ENCODE measurements around the gene TAOK1. TPM values are rescaled to one million over a fixed set of nuclear protein-coding genes. Genes with fewer than 3 reads are reported as not detected.

The TAOK1 gene
- total and polyA plus RNA-seq, 2 experiments from 2014 or later: 5.8 to 43.1 TPM

- Histone ChIP-seq H3K36me3 (no peaks in the 10 kb centered on the region), H3K27ac (peak overlapping the region; percentile 76), H3K9me3 (ENCODE audit: low read depth) (no peaks in the 10 kb centered on the region), H3K4me3 (no peak overlapping the region), H3K27me3 (no peaks in the 10 kb centered on the region), H3K4me1 (ENCODE audit: low read depth) (peaks cover 10% of the 10 kb centered on the region)
- DNase-seq (ENCODE audit: low read depth in 1 of 2, low spot score in 1 of 2): peak in 1 of 2 donors; percentile 39
- no peak for TF ChIP-seq CTCF (IDR thresholded peaks at IDR 0.05; ENCODE audit: low read depth, low read length)
These were observed 32.3 kb upstream of the TAOK1 start for GRCh38 chr17:29357821-29358232.

- peak in 1 of 2 donors; percentile 49 for DNase-seq (ENCODE audit: low read depth in 1 of 2, low spot score in 1 of 2)
These were observed 31.7 kb upstream of the TAOK1 start for GRCh38 chr17:29358416-29358815.

GRCh38 chr17:29359777-29360176, 30.4 kb upstream of the TAOK1 start:
- no peak for DNase-seq (ENCODE audit: low read depth in 1 of 2, low spot score in 1 of 2)
- no peak overlapping the region for H3K4me3 ChIP-seq
- peaks cover 10% of the 10 kb centered on the region for H3K4me1 ChIP-seq (ENCODE audit: low read depth)
- no peaks in the 10 kb centered on the region for H3K9me3 ChIP-seq (ENCODE audit: low read depth)
- H3K36me3 ChIP-seq: no peaks in the 10 kb centered on the region
- H3K27me3 ChIP-seq: no peaks in the 10 kb centered on the region
- H3K27ac ChIP-seq: no peak overlapping the region
- TF ChIP-seq CTCF (IDR thresholded peaks at IDR 0.05; ENCODE audit: low read depth, low read length): no peak

More at GRCh38 chr17:29358416-29358815, 31.7 kb upstream of the TAOK1 start:
- Histone ChIP-seq H3K4me1 (ENCODE audit: low read depth) (peaks cover 10% of the 10 kb centered on the region), H3K9me3 (ENCODE audit: low read depth) (no peaks in the 10 kb centered on the region), H3K4me3 (no peak overlapping the region), H3K36me3 (no peaks in the 10 kb centered on the region), H3K27me3 (no peaks in the 10 kb centered on the region), H3K27ac (peak overlapping the region; percentile 76)
- no peak for TF ChIP-seq CTCF (IDR thresholded peaks at IDR 0.05; ENCODE audit: low read depth, low read length)

- no peak for TF ChIP-seq CTCF (IDR thresholded peaks at IDR 0.05; ENCODE audit: low read depth, low read length)
- no peaks in the 10 kb centered on the region for H3K9me3 ChIP-seq (ENCODE audit: low read depth)
- no peak overlapping the region for H3K27ac ChIP-seq
- no peaks in the 10 kb centered on the region for H3K36me3 ChIP-seq
- no peaks in the 10 kb centered on the region for H3K27me3 ChIP-seq
- no peak for DNase-seq (ENCODE audit: low read depth in 1 of 2, low spot score in 1 of 2)
- no peaks in the 10 kb centered on the region for H3K4me1 ChIP-seq (ENCODE audit: low read depth)
- no peak overlapping the region for H3K4me3 ChIP-seq
These were observed 26.4 kb upstream of the TAOK1 start for GRCh38 chr17:29363716-29364115.

GRCh38 chr17:29364691-29365090, 25.5 kb upstream of the TAOK1 start:
- H3K27ac ChIP-seq: no peak overlapping the region
- no peak for DNase-seq (ENCODE audit: low read depth in 1 of 2, low spot score in 1 of 2)
- no peaks in the 10 kb centered on the region for H3K27me3 ChIP-seq
- TF ChIP-seq CTCF (IDR thresholded peaks at IDR 0.05; ENCODE audit: low read depth, low read length): no peak
- H3K4me3 ChIP-seq: no peak overlapping the region
- H3K36me3 ChIP-seq: no peaks in the 10 kb centered on the region
- peaks cover 7% of the 10 kb centered on the region for H3K4me1 ChIP-seq (ENCODE audit: low read depth)
- no peaks in the 10 kb centered on the region for H3K9me3 ChIP-seq (ENCODE audit: low read depth)

- peaks cover 7% of the 10 kb centered on the region for H3K4me1 ChIP-seq (ENCODE audit: low read depth)
- DNase-seq (ENCODE audit: low read depth in 1 of 2, low spot score in 1 of 2): no peak
- no peaks in the 10 kb centered on the region for H3K27me3 ChIP-seq
- TF ChIP-seq CTCF (IDR thresholded peaks at IDR 0.05; ENCODE audit: low read depth, low read length): no peak
- H3K4me3 ChIP-seq: no peak overlapping the region
- no peak overlapping the region for H3K27ac ChIP-seq
- H3K36me3 ChIP-seq: no peaks in the 10 kb centered on the region
- H3K9me3 ChIP-seq (ENCODE audit: low read depth): no peaks in the 10 kb centered on the region
These were observed 22.0 kb upstream of the TAOK1 start for GRCh38 chr17:29368161-29368560.

Measured in cardiac muscle cell (in vitro differentiated cells and primary cell).